HEK293 (cell line): ENCODE results near the gene PLOD3.

Experiments used
- CTCF ChIA-PET: fragments of 350-600 bp; formaldehyde crosslinking; extraction: SDS; loops from one replicate; lab custom pipeline; 2021; ENCODE audit warnings: antibody characterized with exemption; lab: Yijun Ruan, JAX
- POLR2A ChIA-PET: fragments of 300-600 bp; formaldehyde crosslinking; extraction: SDS; loops from one replicate; lab custom pipeline; 2020; ENCODE audit warnings: antibody characterized with exemption, inconsistent platforms; lab: Yijun Ruan, JAX
- H3K27ac ChIP-seq: fragments of 200-500 bp; sonication (Bioruptor generic); 2 replicates; pipeline ENCODE4 v1.5.1; 2014; ENCODE audit warnings: low read depth, low read length, control low read depth, inconsistent platforms; ENCODE audit errors: extremely low read depth
- H3K36me3 ChIP-seq, 2 experiments: fragments of 200-500 bp in 1 of 2; sonication (Bioruptor generic) in 1 of 2; 1 replicate in 1 of 2; 2 replicates in 1 of 2; pipeline ENCODE4 v1.5.1; 2014 to 2017; ENCODE audit warnings: inconsistent platforms in 2 of 2, low read length in 2 of 2; ENCODE audit not compliant: control insufficient read depth in 2 of 2, insufficient read depth in 1 of 2
- H3K4me1 ChIP-seq: fragments of 200-500 bp; sonication (Bioruptor generic); 2 replicates; pipeline ENCODE4 v1.5.1; 2014; ENCODE audit warnings: mild to moderate bottlenecking, low read length, inconsistent platforms; ENCODE audit not compliant: control insufficient read depth, insufficient read depth
- H3K4me3 ChIP-seq: 2 replicates; pipeline ENCODE4 v1.5.1; 2011; ENCODE audit warnings: low read depth, mild to moderate bottlenecking, control low read depth, low read length, moderate library complexity
- H3K9me3 ChIP-seq: fragments of 200-500 bp; sonication (Bioruptor generic); 2 replicates; pipeline ENCODE4 v1.5.1; 2014; ENCODE audit warnings: low read depth, low read length, inconsistent platforms; ENCODE audit not compliant: control insufficient read depth, insufficient read depth
- GLIS2 ChIP-seq: fragments of 450-650 bp; formaldehyde crosslinking; IDR thresholded peaks from 2 replicates; pipeline ENCODE4 v1.5.1; 2016; ENCODE audit warnings: missing biosample characterization, missing genetic modification characterization
- KLF7 ChIP-seq: fragments of 450-650 bp; formaldehyde crosslinking; IDR thresholded peaks from 2 replicates; pipeline ENCODE4 v1.5.1; 2016; ENCODE audit warnings: missing biosample characterization, missing genetic modification characterization, borderline replicate concordance
- SETDB1 ChIP-seq: IDR thresholded peaks from one replicate; pipeline ENCODE4 v1.6.1; 2017; ENCODE audit warnings: mild to moderate bottlenecking, low read length, moderate library complexity, mixed read lengths; ENCODE audit not compliant: insufficient read length
- YY1 ChIP-seq: fragments of 450-650 bp; formaldehyde crosslinking; IDR thresholded peaks from 2 replicates; pipeline ENCODE4 v1.5.1; 2018; ENCODE audit warnings: missing biosample characterization, missing genetic modification characterization
- ZBTB7A ChIP-seq: fragments of 450-650 bp; formaldehyde crosslinking; IDR thresholded peaks from 2 replicates; pipeline ENCODE4 v1.5.1; 2016; ENCODE audit warnings: low read depth, missing biosample characterization, missing genetic modification characterization
- ZBTB8A ChIP-seq: fragments of 450-650 bp; formaldehyde crosslinking; IDR thresholded peaks from 2 replicates; pipeline ENCODE4 v1.5.1; 2016; ENCODE audit warnings: missing biosample characterization, missing genetic modification characterization
- ZEB2 ChIP-seq: fragments of 450-650 bp; formaldehyde crosslinking; IDR thresholded peaks from 2 replicates; pipeline ENCODE4 v1.5.1; 2016; ENCODE audit warnings: missing biosample characterization, missing genetic modification characterization
- ZNF132 ChIP-seq: fragments of 450-650 bp; formaldehyde crosslinking; IDR thresholded peaks from 2 replicates; pipeline ENCODE4 v1.5.1; 2017; ENCODE audit warnings: missing biosample characterization, missing genetic modification characterization, borderline replicate concordance
- ZNF202 ChIP-seq: fragments of 450-650 bp; formaldehyde crosslinking; IDR thresholded peaks from 2 replicates; pipeline ENCODE4 v1.5.1; 2016; ENCODE audit warnings: missing biosample characterization, missing genetic modification characterization, borderline replicate concordance
- ZNF221 ChIP-seq: fragments of 450-650 bp; formaldehyde crosslinking; IDR thresholded peaks from 2 replicates; pipeline ENCODE4 v1.5.1; 2017; ENCODE audit warnings: missing biosample characterization, missing genetic modification characterization, borderline replicate concordance
- ZNF23 ChIP-seq: fragments of 450-650 bp; formaldehyde crosslinking; IDR thresholded peaks from 2 replicates; pipeline ENCODE4 v1.5.1; 2016; ENCODE audit warnings: missing biosample characterization, missing genetic modification characterization, borderline replicate concordance
- ZNF391 ChIP-seq: fragments of 450-650 bp; formaldehyde crosslinking; IDR thresholded peaks from 2 replicates; pipeline ENCODE4 v1.5.1; 2016; ENCODE audit warnings: low read depth, missing biosample characterization, missing genetic modification characterization, borderline replicate concordance
- ZNF514 ChIP-seq: fragments of 450-650 bp; formaldehyde crosslinking; IDR thresholded peaks from 2 replicates; pipeline ENCODE4 v1.5.1; 2016; ENCODE audit warnings: missing biosample characterization, missing genetic modification characterization
- ZNF521 ChIP-seq: fragments of 450-650 bp; formaldehyde crosslinking; IDR thresholded peaks from 2 replicates; pipeline ENCODE4 v1.5.1; 2017; ENCODE audit warnings: missing biosample characterization, mild to moderate bottlenecking, missing genetic modification characterization
- ZNF561 ChIP-seq: fragments of 450-650 bp; IDR thresholded peaks from 2 replicates; pipeline ENCODE4 v1.5.1; 2018; ENCODE audit warnings: missing biosample characterization, missing genetic modification characterization, borderline replicate concordance
- ZNF600 ChIP-seq: fragments of 450-650 bp; formaldehyde crosslinking; IDR thresholded peaks from 2 replicates; pipeline ENCODE4 v1.5.1; 2016; ENCODE audit warnings: missing biosample characterization, missing genetic modification characterization
- ZNF623 ChIP-seq: fragments of 450-650 bp; formaldehyde crosslinking; IDR thresholded peaks from 2 replicates; pipeline ENCODE4 v1.5.1; 2016; ENCODE audit warnings: missing biosample characterization, missing genetic modification characterization
- ZNF660 ChIP-seq: fragments of 450-650 bp; IDR thresholded peaks from 2 replicates; pipeline ENCODE4 v1.5.1; 2018; ENCODE audit warnings: missing biosample characterization, mild to moderate bottlenecking, missing genetic modification characterization
- ZNF670 ChIP-seq: fragments of 450-650 bp; formaldehyde crosslinking; IDR thresholded peaks from 2 replicates; pipeline ENCODE4 v1.5.1; 2016; ENCODE audit warnings: missing biosample characterization, missing genetic modification characterization, low read depth
- ZNF692 ChIP-seq: fragments of 450-650 bp; formaldehyde crosslinking; IDR thresholded peaks from 2 replicates; pipeline ENCODE4 v1.5.1; 2016; ENCODE audit warnings: missing biosample characterization, missing genetic modification characterization
- ZNF747 ChIP-seq: fragments of 450-650 bp; formaldehyde crosslinking; IDR thresholded peaks from 2 replicates; pipeline ENCODE4 v1.5.1; 2016; ENCODE audit warnings: missing biosample characterization, missing genetic modification characterization
- ZNF76 ChIP-seq: fragments of 450-650 bp; formaldehyde crosslinking; IDR thresholded peaks from 2 replicates; pipeline ENCODE4; 2016; ENCODE audit warnings: low read depth, missing biosample characterization, missing genetic modification characterization, borderline replicate concordance
- ZNF785 ChIP-seq: fragments of 450-650 bp; formaldehyde crosslinking; IDR thresholded peaks from 2 replicates; pipeline ENCODE4 v1.5.1; 2016; ENCODE audit warnings: missing biosample characterization, missing genetic modification characterization
- ZXDB ChIP-seq: fragments of 450-650 bp; formaldehyde crosslinking; IDR thresholded peaks from 2 replicates; pipeline ENCODE4 v1.5.1; 2016; ENCODE audit warnings: missing biosample characterization, missing genetic modification characterization
- TF ChIP-seq, protein P1 (sequence below): fragments of 450-650 bp; formaldehyde crosslinking; IDR thresholded peaks from 2 replicates; pipeline ENCODE4 v1.5.1; 2016; ENCODE audit warnings: missing biosample characterization, missing genetic modification characterization
- TF ChIP-seq, protein P2 (sequence below): fragments of 450-650 bp; formaldehyde crosslinking; IDR thresholded peaks from 2 replicates; pipeline ENCODE4 v1.5.1; 2016; ENCODE audit warnings: missing biosample characterization, missing genetic modification characterization, low read depth
- TF ChIP-seq, protein P3 (sequence below): fragments of 450-650 bp; formaldehyde crosslinking; IDR thresholded peaks from 2 replicates; pipeline ENCODE4 v1.5.1; 2016; ENCODE audit warnings: missing biosample characterization, missing genetic modification characterization
- TF ChIP-seq, protein P4 (sequence below): fragments of 450-650 bp; formaldehyde crosslinking; IDR thresholded peaks from 2 replicates; pipeline ENCODE4 v1.5.1; 2016; ENCODE audit warnings: missing biosample characterization, missing genetic modification characterization

Gene PLOD3

GRCh38 chr7:101172854-101173751 is 44.3 kb downstream of the PLOD3 start:
- ChIA-PET POLR2A (interaction anchor here (0.6 to 1.7 kb wide), 3 partner anchors 8 to 293 kb away, joined by 4 to 5 read pairs (median 4); no protein-coding TSS in a partner anchor), CTCF (interaction anchor here (0.5 to 2.1 kb wide), 6 partner anchors 20 to 330 kb away, joined by 3 to 21 read pairs (median 4); no protein-coding TSS in a partner anchor)
- peaks cover 7% of the 10 kb centered on the region; the same call in 1 of the 2 replicates for H3K4me1 ChIP-seq
- H3K9me3 ChIP-seq, result no peaks in the 10 kb centered on the region
- H3K27ac ChIP-seq, result no peak overlapping the region; the same call in 1 of the 2 replicates
- no peaks in the 10 kb centered on the region for H3K36me3 ChIP-seq
- peak overlapping the region; percentile 12 for H3K4me3 ChIP-seq
- TF ChIP-seq ZNF514 (tag by site-specific recombination) (no peak), ZNF221 (no peak), ZNF521 (tag by site-specific recombination) (no peak), ZNF23 (no peak), ZNF623 (tag by site-specific recombination) (0 out of 2 replicates have a peak, but pooled peaks have one; percentile 4), ZNF132 (tag by site-specific recombination) (no peak), ZNF561 (tag by site-specific recombination) (peak; percentile 76; the same call in 1 of the 2 replicates), ZNF660 (tag by site-specific recombination) (0 out of 2 replicates have a peak, but pooled peaks have one; percentile 44), ZNF391 (tag by site-specific recombination) (0 out of 2 replicates have a peak, but pooled peaks have one; percentile 27), SETDB1 (no peak), ZNF670 (tag by site-specific recombination) (no peak), ZNF785 (no peak), KLF7 (tag by site-specific recombination) (peak; percentile 54; the same call in 1 of the 2 replicates), ZBTB7A (tag by site-specific recombination) (peak; percentile 95; the same call in 1 of the 2 replicates), ZNF747 (tag by site-specific recombination) (no peak), ZNF202 (no peak), ZNF600 (peak; percentile 94), ZXDB (peak; percentile 82), GLIS2 (peak; percentile 99), ZEB2 (peak; percentile 80; the same call in 1 of the 2 replicates), ZBTB8A (tag by site-specific recombination) (peak; percentile 95), YY1 (no peak), ZNF692 (peak; percentile 71; the same call in 1 of the 2 replicates), ZNF76 (tag by site-specific recombination) (peak; percentile 41; the same call in 1 of the 2 replicates)
- TF ChIP-seq, protein P1, sequence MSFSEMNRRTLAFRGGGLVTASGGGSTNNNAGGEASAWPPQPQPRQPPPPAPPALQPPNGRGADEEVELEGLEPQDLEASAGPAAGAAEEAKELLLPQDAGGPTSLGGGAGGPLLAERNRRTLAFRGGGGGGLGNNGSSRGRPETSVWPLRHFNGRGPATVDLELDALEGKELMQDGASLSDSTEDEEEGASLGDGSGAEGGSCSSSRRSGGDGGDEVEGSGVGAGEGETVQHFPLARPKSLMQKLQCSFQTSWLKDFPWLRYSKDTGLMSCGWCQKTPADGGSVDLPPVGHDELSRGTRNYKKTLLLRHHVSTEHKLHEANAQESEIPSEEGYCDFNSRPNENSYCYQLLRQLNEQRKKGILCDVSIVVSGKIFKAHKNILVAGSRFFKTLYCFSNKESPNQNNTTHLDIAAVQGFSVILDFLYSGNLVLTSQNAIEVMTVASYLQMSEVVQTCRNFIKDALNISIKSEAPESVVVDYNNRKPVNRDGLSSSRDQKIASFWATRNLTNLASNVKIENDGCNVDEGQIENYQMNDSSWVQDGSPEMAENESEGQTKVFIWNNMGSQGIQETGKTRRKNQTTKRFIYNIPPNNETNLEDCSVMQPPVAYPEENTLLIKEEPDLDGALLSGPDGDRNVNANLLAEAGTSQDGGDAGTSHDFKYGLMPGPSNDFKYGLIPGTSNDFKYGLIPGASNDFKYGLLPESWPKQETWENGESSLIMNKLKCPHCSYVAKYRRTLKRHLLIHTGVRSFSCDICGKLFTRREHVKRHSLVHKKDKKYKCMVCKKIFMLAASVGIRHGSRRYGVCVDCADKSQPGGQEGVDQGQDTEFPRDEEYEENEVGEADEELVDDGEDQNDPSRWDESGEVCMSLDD (tag by site-specific recombination), result peak; percentile 81
- TF ChIP-seq, protein P2, sequence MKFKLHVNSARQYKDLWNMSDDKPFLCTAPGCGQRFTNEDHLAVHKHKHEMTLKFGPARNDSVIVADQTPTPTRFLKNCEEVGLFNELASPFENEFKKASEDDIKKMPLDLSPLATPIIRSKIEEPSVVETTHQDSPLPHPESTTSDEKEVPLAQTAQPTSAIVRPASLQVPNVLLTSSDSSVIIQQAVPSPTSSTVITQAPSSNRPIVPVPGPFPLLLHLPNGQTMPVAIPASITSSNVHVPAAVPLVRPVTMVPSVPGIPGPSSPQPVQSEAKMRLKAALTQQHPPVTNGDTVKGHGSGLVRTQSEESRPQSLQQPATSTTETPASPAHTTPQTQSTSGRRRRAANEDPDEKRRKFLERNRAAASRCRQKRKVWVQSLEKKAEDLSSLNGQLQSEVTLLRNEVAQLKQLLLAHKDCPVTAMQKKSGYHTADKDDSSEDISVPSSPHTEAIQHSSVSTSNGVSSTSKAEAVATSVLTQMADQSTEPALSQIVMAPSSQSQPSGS (tag by site-specific recombination), result no peak
- TF ChIP-seq, protein P3, sequence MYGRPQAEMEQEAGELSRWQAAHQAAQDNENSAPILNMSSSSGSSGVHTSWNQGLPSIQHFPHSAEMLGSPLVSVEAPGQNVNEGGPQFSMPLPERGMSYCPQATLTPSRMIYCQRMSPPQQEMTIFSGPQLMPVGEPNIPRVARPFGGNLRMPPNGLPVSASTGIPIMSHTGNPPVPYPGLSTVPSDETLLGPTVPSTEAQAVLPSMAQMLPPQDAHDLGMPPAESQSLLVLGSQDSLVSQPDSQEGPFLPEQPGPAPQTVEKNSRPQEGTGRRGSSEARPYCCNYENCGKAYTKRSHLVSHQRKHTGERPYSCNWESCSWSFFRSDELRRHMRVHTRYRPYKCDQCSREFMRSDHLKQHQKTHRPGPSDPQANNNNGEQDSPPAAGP (tag by site-specific recombination), result peak; percentile 50
- TF ChIP-seq, protein P4, sequence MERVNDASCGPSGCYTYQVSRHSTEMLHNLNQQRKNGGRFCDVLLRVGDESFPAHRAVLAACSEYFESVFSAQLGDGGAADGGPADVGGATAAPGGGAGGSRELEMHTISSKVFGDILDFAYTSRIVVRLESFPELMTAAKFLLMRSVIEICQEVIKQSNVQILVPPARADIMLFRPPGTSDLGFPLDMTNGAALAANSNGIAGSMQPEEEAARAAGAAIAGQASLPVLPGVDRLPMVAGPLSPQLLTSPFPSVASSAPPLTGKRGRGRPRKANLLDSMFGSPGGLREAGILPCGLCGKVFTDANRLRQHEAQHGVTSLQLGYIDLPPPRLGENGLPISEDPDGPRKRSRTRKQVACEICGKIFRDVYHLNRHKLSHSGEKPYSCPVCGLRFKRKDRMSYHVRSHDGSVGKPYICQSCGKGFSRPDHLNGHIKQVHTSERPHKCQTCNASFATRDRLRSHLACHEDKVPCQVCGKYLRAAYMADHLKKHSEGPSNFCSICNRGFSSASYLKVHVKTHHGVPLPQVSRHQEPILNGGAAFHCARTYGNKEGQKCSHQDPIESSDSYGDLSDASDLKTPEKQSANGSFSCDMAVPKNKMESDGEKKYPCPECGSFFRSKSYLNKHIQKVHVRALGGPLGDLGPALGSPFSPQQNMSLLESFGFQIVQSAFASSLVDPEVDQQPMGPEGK (tag by site-specific recombination), result peak; percentile 97
